ENCODE measurements around the gene MOSPD2.
A peak's percentile ranks its signal among the peaks of the same experiment; 100 is the strongest.

The MOSPD2 gene

DNA sequence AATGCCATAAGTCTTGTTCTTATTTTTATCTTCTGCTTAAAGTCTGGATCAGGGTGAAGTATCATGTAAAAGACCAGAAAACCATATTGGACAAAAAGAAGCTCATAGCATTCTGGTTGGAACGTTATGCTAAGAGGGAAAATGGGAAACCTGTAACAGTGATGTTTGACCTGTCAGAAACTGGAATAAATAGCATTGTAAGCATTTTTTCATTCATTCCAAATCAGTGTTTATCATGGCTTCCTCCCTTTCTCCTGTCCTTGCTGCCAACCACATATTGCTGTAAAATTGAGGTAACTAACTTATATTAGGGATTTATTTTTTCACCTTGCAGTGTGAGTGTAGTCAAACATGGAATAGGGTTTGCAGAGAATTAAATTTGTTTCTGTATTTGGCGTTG, 23.8 kb downstream of the MOSPD2 start:
- TF ChIP-seq EZH2phosphoT487 (IDR thresholded peaks at IDR 0.05; ENCODE audit: low read length) (no peak), EZH2 (optimal IDR thresholded peaks at IDR 0.05; ENCODE audit: low read depth, low read length) (no peak)
- TF ChIP-seq, protein P1, sequence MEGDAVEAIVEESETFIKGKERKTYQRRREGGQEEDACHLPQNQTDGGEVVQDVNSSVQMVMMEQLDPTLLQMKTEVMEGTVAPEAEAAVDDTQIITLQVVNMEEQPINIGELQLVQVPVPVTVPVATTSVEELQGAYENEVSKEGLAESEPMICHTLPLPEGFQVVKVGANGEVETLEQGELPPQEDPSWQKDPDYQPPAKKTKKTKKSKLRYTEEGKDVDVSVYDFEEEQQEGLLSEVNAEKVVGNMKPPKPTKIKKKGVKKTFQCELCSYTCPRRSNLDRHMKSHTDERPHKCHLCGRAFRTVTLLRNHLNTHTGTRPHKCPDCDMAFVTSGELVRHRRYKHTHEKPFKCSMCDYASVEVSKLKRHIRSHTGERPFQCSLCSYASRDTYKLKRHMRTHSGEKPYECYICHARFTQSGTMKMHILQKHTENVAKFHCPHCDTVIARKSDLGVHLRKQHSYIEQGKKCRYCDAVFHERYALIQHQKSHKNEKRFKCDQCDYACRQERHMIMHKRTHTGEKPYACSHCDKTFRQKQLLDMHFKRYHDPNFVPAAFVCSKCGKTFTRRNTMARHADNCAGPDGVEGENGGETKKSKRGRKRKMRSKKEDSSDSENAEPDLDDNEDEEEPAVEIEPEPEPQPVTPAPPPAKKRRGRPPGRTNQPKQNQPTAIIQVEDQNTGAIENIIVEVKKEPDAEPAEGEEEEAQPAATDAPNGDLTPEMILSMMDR (IDR thresholded peaks at IDR 0.05; ENCODE audit: low read length), result no peak
- H3K36me3 ChIP-seq (replicated peaks; ENCODE audit: insufficient read depth, low read length), result no peaks in the 10 kb centered on the region
- H3K4me2 ChIP-seq (ENCODE audit: low read depth, low read length), result peak overlapping the region; percentile 73

DNA sequence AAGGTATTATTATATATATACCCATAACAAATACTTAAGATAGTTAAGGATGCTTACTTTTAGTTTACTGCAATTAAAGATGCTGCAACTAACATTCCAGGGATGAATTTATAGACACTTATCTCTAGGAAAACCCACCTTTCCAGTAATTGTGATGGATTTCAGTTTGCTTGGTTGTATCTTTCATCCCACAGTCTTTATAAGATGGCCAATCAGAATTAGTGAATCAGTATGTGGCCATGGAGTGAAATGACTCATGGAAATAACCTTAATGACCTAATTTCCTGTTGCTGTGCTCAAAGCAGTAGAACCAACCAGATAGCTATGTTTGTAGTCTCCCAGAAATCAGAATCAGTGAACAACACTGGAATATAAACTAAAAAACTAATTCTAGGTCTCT, 26.4 kb downstream of the MOSPD2 start:
- H3K4me3 ChIP-seq (ENCODE audit: low read length), result no peak overlapping the region
- H3K27ac ChIP-seq (ENCODE audit: low read length), result no peak overlapping the region
- TF ChIP-seq EZH2 (optimal IDR thresholded peaks at IDR 0.05; ENCODE audit: low read depth, low read length), result no peak
- no peaks in the 10 kb centered on the region for H3K36me3 ChIP-seq (replicated peaks; ENCODE audit: insufficient read depth, low read length)
- H3F3A ChIP-seq (ENCODE audit: insufficient read depth, low read length), result peaks cover 7% of the 10 kb centered on the region; the same call in 1 of the 2 replicates
- peaks cover 19% of the 10 kb centered on the region for H3K4me1 ChIP-seq (ENCODE audit: low read length)
- no peaks in the 10 kb centered on the region for H3K9me2 ChIP-seq (replicated peaks; ENCODE audit: insufficient read depth, low read length)
- DNase-seq, result peak; percentile 7
- no peaks in the 10 kb centered on the region for H3K79me2 ChIP-seq (ENCODE audit: low read length)
- no peaks in the 10 kb centered on the region for H3K9me3 ChIP-seq (replicated peaks; ENCODE audit: insufficient read depth, low read length)
- H4K20me1 ChIP-seq (ENCODE audit: insufficient read depth, low read length), result no peaks in the 10 kb centered on the region
- H3K9ac ChIP-seq (ENCODE audit: low read length), result no peak overlapping the region
- no peaks in the 10 kb centered on the region for H3K27me3 ChIP-seq (replicated peaks; ENCODE audit: insufficient read depth, low read length)
- no peak overlapping the region for H3K4me2 ChIP-seq (ENCODE audit: low read depth, low read length)
- H2AFZ ChIP-seq (ENCODE audit: low read length), result no peak overlapping the region

More for the DNA sequence above, 23.8 kb downstream of the MOSPD2 start:
- no peaks in the 10 kb centered on the region for H3K9me3 ChIP-seq (replicated peaks; ENCODE audit: insufficient read depth, low read length)
- H4K20me1 ChIP-seq (ENCODE audit: insufficient read depth, low read length), result no peaks in the 10 kb centered on the region
- no peaks in the 10 kb centered on the region for H3K9me2 ChIP-seq (replicated peaks; ENCODE audit: insufficient read depth, low read length)
- H2AFZ ChIP-seq (ENCODE audit: low read length), result no peak overlapping the region
- H3K79me2 ChIP-seq (ENCODE audit: low read length), result no peaks in the 10 kb centered on the region
- DNase-seq, result no peak
- peaks cover 7% of the 10 kb centered on the region; the same call in 1 of the 2 replicates for H3F3A ChIP-seq (ENCODE audit: insufficient read depth, low read length)
- H3K9ac ChIP-seq (ENCODE audit: low read length), result no peak overlapping the region
- H3K4me3 ChIP-seq (ENCODE audit: low read length), result 0 out of 2 replicates have a peak overlapping the region, but pooled peaks have one; percentile 39
- no peaks in the 10 kb centered on the region for H3K27me3 ChIP-seq (replicated peaks; ENCODE audit: insufficient read depth, low read length)
- no peak overlapping the region; the same call in 1 of the 2 replicates for H3K27ac ChIP-seq (ENCODE audit: low read length)
- peaks cover 19% of the 10 kb centered on the region for H3K4me1 ChIP-seq (ENCODE audit: low read length)

DNA sequence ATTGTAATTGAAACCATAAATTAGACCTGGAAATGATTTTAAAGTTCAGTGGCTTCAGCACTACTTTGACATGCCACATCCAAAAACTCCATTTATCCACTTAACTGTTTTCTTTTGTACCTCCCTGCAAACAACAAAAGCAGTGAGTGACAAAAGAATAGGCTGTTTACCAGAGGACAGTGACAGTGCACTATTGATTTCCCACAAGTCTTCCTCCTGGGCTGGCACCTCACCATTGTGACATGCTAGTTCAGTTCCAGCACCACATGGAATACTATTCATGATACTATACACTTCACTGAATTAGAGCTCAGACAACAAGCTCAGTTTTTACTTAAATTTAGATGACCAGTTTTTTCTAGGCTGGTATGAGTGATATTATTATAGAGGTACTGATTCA, 29.3 kb downstream of the MOSPD2 start:
- H3F3A ChIP-seq (ENCODE audit: insufficient read depth, low read length), result no peaks in the 10 kb centered on the region
- H3K4me3 ChIP-seq (ENCODE audit: low read length), result no peak overlapping the region
- TF ChIP-seq EZH2phosphoT487 (IDR thresholded peaks at IDR 0.05; ENCODE audit: low read length) (no peak), EZH2 (optimal IDR thresholded peaks at IDR 0.05; ENCODE audit: low read depth, low read length) (no peak)
- TF ChIP-seq, protein P1 (IDR thresholded peaks at IDR 0.05; ENCODE audit: low read length), result no peak
- no peak overlapping the region for H3K4me2 ChIP-seq (ENCODE audit: low read depth, low read length)
- DNase-seq, result no peak
- H3K9me2 ChIP-seq (replicated peaks; ENCODE audit: insufficient read depth, low read length), result no peaks in the 10 kb centered on the region
- H3K9ac ChIP-seq (ENCODE audit: low read length), result no peak overlapping the region
- H3K27me3 ChIP-seq (replicated peaks; ENCODE audit: insufficient read depth, low read length), result no peaks in the 10 kb centered on the region
- H3K9me3 ChIP-seq (replicated peaks; ENCODE audit: insufficient read depth, low read length), result no peaks in the 10 kb centered on the region
- no peak overlapping the region for H3K27ac ChIP-seq (ENCODE audit: low read length)
- H2AFZ ChIP-seq (ENCODE audit: low read length), result no peak overlapping the region
- no peaks in the 10 kb centered on the region for H3K79me2 ChIP-seq (ENCODE audit: low read length)
- H3K4me1 ChIP-seq (ENCODE audit: low read length), result peaks cover 5% of the 10 kb centered on the region; the same call in 1 of the 2 replicates
- no peaks in the 10 kb centered on the region for H4K20me1 ChIP-seq (ENCODE audit: insufficient read depth, low read length)
- H3K36me3 ChIP-seq (replicated peaks; ENCODE audit: insufficient read depth, low read length), result no peaks in the 10 kb centered on the region

DNA sequence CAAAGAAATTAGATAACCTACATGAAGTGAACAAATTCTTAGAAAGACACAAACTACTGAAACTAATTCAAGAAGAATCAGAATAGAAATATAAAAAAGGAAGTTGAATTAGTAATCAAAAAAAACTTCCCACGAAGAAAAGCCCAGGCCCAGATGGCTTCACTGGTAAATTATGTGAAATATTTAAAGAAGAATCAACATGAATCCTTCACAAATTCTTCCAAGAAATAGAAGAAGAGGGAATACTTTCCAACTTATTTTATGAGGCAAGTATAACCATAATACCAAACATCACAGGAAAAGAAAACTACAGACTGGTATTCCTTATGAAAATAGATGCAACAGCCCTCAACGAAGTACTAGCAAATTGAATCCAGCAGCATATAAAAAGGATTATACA, 30.7 kb downstream of the MOSPD2 start:
- Histone ChIP-seq H2AFZ (ENCODE audit: low read length) (no peak overlapping the region), H3K9me3 (replicated peaks; ENCODE audit: insufficient read depth, low read length) (no peaks in the 10 kb centered on the region), H3K27me3 (replicated peaks; ENCODE audit: insufficient read depth, low read length) (no peaks in the 10 kb centered on the region), H3K9me2 (replicated peaks; ENCODE audit: insufficient read depth, low read length) (no peaks in the 10 kb centered on the region), H3K4me2 (ENCODE audit: low read depth, low read length) (no peak overlapping the region), H3K36me3 (replicated peaks; ENCODE audit: insufficient read depth, low read length) (no peaks in the 10 kb centered on the region), H3F3A (ENCODE audit: insufficient read depth, low read length) (no peaks in the 10 kb centered on the region), H3K27ac (ENCODE audit: low read length) (no peak overlapping the region), H3K9ac (ENCODE audit: low read length) (no peak overlapping the region), H3K79me2 (ENCODE audit: low read length) (no peaks in the 10 kb centered on the region), H3K4me1 (ENCODE audit: low read length) (0 out of 2 replicates have a peak, but pooled peaks cover 4% of the 10 kb centered on the region), H3K4me3 (ENCODE audit: low read length) (no peak overlapping the region), H4K20me1 (ENCODE audit: insufficient read depth, low read length) (no peaks in the 10 kb centered on the region)
- TF ChIP-seq EZH2 (optimal IDR thresholded peaks at IDR 0.05; ENCODE audit: low read depth, low read length), result no peak
- TF ChIP-seq, protein P1 (IDR thresholded peaks at IDR 0.05; ENCODE audit: low read length), result no peak
- DNase-seq, result no peak

Data from MM.1S (cell line).